HG03442 (cell line): ENCODE measurements around the gene TTC39C.
"Not testable (repeated sequence)": the region's sequence is repeated elsewhere in the genome, so short reads cannot be mapped to it uniquely, and the experiment has no call there.

Experiments used
- ATAC-seq: cut with Tn5 transposase; IDR thresholded peaks from one replicate; pipeline ENCODE4 v1.9.1; 2021; ENCODE audit warnings: mild to moderate bottlenecking, moderate library complexity; ENCODE audit not compliant: unreplicated experiment

Gene TTC39C

DNA sequence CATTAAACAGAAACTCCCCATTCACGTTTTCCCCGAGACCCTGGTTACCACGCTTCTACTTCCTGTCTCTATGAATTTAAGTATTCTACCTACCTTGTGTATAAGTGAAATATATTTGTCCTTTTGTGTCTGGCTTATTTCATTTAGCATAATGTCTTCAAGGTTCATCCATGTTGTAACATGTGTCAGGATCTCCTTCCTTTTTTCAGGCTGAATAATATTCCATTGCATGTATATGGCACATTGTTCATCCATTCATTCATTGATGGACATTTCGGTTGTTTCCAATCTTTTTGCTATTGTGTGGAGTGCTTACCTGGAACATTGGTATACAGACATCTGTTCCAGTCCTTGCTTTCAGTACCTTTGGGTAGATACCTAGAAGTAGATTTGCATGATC, 106.1 kb downstream of the TTC39C start:
- ATAC-seq, result no peak

DNA sequence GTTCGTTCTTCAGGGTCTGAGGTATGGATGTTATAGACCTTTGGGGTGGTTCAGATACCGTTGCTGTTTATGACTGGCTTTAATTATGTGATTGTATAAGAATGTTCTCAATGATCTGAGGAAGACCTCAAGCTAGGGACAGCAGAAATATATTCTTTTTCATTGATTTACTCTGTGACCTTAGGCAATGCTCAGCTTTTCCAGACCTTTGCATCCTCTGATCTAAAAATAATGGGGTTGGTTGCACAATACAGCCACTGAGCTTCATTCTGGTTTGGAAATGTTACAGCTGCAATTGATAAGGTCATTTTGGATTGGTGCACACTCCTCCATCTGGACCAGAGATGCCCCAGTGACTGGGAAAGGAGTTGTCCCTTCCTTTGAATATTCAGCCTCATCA, 107.1 kb downstream of the TTC39C start:
- no peak for ATAC-seq

DNA sequence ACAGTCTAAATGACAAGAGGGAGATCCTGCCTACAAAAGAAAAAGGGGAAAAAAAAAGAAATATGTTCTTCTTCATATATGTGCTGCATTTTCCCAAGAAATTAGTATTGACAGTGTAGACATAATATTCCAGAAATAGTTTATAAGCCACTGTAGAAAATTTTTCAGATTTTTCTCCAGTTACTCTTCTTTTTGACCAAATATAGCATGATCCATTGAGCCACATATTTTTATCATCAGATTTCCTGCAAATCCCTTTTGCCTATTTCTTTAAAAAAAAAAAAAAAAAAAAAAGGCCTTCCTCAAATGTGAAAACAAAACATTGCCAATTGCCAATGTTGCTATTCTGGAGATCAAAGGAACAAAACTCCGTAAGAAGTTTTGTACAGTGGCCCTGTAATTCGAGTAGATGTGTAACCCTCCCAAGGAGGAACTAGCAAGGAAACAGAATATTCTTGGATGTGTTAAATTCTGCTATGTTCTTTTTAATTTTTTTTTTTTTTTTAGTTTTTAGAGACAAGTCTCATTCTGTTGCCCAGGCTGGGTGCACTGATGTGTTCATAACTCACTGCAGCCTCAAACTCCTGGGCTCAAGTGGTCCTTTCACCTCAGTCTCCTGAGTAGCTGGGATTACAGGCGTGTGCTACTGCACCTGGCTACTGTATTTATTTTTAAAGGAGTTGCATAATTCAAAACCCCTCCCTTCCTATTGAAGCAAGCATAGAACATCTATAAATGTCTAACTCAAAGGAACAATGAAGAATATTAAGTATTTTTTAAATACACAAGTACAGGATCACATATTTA, 111.8 kb downstream of the TTC39C start:
- ATAC-seq, result no peak

DNA sequence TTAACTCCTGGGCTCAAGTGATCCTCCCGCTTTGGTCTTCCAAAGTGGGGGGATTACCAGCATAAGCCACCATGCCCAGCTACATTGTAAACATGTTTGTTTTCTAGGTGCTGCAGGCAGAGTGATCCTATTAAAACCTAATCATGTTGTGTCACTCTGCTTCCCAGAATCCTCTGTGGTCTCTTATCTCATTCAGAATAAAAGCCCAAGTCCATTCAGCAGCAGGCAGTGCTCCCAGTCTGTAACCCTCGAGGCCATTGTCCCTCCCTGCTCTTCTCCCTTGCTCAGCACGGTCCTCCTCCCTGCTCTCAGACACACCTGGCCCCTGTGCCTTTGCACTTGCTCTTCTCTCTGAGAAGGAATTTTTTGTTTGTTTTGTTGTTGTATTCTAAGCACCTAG, 113.2 kb downstream of the TTC39C start:
- ATAC-seq, result no peak

DNA sequence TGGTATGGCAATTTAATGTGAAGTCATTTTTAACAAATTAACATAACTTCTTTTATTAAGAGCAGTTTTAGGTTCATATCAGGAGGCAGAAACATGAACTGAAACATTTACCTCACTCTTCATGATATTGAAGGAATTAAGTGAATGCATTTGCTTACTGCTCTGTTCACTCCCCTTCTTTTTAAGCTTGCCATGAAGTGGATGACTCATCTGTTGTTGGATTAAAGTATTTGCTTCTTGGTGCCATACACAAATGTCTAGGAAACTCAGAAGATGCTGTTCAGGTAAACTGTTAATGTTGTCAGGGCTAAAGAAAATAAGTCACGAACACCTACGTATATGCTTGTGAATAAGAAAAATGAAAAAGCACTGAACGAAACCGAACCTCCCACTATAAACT, 114.1 kb downstream of the TTC39C start:
- no peak for ATAC-seq

DNA sequence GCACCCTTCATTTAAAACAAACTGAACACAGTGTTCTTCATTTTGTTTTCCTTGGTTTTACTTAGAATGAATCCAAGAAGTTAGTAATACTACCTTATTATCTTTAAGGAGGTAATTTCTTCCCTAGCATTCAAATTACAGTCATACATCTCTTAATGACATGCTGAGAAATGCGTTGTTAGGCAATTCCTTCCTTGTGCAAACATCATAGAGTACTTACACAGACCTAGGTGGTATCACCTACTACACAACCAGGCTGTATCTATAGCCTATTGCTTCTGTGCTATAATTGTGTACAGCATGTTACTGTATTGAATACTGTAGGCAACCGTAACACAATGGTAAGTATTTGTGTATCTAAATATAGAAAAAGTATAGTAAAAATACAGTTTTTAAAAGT, 115.9 kb downstream of the TTC39C start:
- no peak for ATAC-seq

DNA sequence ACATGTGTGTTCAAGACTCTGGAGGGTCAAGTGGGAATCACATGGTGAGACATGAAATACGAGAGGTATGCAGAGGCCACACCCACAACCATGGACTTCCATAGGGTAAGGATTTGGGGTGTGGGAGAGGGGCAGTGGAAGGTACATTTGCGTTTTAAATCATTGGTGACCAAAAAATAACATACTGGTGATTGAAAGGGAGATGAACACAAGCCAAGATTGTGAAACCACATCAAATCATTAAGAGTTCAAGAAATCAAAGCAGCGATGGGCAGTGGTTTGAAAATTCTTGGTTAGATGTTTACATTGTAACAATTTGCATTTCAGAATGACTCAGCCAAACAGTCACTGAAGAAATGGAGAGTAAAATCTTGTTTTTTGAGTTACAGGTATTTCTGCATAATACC, 122.4 kb downstream of the TTC39C start:
- no peak for ATAC-seq

DNA sequence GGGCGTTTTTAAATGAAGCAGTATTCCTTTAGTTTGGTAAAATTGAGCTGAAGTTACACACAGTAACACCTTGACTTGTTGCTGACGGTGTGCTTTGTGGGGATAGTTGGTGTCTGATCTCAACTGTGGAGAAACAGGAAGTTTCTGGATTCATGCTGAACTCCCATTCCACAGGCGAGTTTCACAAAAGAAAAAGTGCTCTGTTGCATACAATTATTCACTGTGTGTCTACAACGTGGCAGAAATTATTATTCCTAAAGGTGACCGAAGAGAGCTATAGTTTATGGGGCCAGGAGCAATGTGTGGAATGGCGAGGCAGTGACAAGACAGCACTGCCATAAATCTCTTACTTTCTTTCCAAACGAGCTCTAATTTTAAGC, 123.8 kb downstream of the TTC39C start:
- peak; percentile 10 for ATAC-seq

DNA sequence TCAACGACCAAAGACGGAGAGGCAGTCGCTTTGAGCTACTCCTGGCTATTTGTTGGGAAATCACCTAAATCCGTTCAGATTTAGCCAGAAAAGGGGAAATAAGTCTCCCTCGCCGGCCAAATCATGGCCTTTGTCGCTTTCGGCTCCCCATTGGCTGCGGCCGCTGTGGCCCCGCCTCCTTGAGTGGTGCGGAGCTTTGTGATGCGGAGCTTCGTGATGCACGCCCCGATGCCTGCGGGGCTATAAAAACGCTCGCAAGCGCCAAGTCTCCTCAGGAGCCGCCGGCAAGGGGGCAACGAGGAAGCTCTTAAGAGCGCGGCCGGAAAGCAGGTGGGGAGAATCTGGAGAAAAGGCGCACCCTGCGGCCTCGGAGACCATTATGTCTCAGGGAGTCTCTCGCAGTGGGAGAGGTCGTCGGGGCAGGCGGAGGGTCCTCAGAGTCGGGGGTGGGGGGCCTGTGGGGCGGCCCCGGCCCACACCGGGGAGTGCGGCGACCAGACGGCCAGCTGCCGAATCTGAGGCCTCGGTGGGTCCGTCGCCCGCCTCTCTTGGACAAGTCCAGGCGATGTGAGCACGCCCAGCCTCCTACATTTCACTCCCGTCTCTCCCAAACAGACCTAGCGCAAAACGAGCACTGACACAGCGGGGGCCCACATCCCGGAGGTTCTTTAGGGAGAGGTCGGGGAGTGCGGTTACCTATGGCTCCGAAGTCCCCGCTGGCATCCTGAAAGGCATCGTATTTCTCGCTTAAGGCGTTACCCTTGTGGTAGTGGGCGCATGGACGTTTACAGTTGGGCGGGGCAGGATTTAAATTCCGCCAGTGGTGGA, 124.4 kb downstream of the TTC39C start, which contains the start of gene CABYR:
Gene CABYR, plus strand, starts transcription at position 274 of the 828 bp plus-strand sequence. CDS start 4,053 bp downstream, outside the sequence.
- peak; percentile 87 for ATAC-seq

DNA sequence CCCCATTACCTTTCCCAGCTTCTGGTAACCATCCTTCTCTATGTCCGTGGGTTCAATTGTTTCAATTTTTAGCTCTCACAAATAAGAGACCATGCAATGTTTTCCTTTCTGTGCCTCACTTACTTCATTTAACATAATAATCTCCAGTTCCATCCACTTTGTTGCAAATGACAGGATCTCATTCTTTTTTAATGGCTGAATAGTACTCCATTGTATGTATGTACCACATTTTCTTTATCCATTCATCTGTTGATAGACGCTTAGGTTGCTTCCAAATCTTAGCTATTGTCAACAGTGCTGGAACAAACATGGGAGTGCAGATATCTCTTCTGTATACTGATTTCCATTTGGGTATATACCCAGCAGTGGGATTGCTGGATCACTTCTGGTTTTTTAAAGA, 126.1 kb downstream of the TTC39C start:
- no peak for ATAC-seq

DNA sequence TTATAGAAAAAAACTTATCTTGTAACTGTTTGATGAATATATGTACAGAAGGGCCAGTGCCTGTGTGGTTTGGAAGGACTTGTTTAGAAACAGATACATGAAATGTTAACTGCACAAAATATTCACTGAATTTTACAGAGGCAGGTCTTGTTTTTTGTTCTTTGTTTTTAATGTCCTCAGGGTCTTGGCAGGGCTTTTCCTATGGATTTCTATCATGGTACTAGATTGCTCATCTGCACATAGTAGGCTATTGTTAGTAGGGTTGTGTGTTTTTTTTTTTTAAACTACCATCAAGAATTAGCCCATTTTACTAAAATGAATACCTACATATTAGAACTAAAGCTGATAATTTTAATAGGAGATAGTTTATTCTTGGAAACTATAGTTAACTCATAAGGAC, 127.8 kb downstream of the TTC39C start:
- no peak for ATAC-seq

DNA sequence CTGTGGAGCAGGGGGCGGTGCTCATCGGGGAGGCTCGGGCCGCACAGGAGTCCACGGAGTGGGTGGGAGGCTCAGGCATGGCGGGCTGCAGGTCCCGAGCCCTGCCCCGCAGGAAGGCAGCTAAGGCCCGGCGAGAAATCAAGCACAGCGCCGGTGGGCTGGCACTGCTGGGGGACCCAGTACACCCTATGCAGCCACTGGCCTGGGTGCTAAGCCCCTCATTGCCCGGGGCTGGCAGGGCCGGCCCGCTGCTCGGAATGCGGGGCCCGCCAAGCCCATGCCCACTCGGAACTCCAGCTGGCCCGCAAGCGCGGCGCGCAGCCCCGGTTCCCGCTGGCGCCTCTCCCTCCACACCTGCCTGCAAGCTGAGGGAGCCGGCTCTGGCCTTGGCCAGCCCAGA, 135.0 kb downstream of the TTC39C start:
- not testable (repeated sequence) for ATAC-seq

DNA sequence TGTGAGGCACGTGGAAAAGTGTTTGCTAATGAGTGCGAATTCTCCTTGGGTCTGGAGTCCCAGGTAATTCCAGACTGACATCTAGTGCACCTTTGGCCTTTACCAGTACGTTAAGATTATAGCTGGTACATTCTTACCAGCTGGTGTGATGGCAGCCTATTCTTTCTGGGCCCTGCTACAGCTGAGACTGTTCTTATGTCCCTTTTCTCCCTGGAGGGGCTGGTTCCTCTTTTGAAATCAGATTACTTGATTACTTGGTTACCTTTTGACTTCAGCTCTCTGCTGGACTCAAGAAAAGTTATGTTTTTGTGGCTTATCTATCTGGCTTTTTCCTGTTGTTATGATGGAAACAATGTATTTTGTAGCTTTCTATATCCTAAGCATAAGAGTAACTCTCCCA, 138.8 kb downstream of the TTC39C start:
- ATAC-seq, result no peak

DNA sequence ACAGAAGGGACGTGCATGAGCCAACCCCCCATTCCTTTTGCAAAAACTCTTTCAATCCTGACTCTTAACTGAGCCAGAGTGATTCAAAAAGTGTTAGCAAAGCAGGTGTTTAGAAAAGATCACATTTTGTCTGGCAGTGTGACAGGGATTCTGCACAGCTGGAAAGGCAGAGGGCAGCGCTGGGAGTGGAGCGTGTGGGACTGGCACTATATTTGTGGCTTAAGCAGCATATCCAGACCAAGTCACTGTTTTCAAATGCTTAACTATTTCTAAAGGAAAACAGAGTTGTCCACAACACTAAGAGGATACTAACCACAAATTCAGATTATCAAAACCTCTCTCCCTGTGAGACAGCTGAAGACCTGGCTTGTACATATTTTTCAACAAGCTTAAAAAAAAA, 143.3 kb downstream of the TTC39C start:
- ATAC-seq, result no peak

DNA sequence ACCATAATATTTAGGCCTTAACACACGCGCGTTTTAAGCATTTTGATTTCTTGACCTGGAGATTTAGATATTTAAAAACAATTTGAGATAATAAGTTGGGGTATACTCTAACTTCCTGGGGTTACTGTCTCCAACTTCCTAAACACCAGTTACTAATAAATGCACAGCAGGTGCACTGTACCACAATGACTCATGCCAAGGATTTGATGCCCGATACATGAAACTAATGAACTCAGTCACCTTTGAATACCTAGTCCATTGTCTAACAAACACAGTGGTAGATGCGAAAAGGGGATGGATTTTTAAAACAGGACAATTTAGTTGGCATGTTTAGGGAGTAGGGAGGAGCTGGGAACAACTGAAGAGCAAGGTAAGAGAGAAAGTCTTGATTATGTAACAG, 145.5 kb downstream of the TTC39C start:
- no peak for ATAC-seq

DNA sequence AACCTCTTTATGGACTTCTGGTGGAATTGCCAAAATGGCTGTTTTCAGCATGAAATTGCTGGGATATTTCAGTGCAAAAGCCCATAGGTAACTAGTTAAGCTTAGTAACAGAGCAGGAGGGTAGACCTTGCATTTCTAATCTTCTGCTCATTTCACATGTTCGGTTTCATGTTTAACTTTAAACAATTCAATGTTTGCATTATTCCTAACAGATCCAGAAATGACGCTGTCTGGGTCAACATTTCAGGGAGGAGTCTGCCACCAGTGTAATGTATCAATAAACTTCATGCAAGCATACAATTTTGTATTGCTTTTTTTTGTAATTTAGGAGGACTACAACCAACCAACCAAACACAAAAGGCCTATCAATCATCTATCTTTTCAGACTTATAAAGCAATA, 146.8 kb downstream of the TTC39C start:
- ATAC-seq, result no peak

DNA sequence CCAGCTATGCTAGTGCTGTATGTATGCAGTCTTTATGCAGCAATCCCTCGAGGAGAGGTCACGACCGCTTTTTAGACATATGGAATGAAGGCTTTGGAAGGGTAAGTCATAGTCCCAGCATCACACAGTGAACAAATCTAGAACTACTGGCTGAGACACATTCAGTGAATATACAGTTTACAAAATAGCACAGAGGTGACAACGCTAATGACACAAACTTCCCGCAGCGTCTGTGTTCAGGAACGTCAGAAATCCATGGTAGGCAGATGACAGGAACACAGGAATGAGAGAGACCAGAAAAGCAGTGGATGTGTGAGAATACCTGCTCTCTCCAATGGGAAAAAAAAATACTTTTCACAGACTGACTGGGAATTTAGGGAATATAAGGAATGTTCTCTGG, 153.9 kb downstream of the TTC39C start:
- ATAC-seq, result no peak

DNA sequence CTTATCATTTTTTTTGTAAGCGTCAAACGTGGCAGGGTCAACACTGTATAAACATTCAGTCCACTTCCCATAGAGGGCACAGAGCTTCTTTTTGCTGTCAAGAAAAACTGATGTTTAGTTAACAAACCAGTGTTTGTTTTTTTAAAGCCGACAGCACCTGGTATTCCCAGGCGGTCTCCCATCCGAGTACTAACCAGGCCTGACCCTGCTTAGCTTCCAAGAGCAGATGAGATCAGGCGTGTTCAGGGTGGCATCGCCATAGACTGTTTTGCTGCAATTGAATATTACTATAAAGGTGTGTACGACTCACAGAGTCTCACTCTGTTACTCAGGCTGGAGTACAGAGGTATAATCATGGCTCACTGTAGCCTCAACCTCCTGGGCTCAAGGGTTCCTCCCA, 155.8 kb downstream of the TTC39C start:
- ATAC-seq, result no peak

DNA sequence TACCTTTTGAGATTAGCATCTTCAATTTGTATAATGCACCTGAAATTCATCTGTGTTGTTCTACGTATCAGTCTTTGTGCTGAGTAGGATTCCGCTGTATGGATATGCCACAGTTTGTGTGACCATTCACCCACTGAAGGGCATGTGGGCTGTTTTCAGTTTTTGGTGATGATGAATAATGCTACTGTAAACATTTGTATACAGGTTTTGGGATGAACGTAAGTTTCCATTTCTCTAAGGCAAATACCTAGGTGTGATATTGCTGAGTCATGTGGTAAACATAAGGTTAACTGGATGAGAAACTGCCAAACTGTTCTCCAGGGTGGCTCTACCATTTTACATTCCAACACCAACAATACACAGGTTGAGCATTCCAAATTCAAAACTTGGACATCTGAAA, 159.4 kb downstream of the TTC39C start:
- ATAC-seq, result no peak

DNA sequence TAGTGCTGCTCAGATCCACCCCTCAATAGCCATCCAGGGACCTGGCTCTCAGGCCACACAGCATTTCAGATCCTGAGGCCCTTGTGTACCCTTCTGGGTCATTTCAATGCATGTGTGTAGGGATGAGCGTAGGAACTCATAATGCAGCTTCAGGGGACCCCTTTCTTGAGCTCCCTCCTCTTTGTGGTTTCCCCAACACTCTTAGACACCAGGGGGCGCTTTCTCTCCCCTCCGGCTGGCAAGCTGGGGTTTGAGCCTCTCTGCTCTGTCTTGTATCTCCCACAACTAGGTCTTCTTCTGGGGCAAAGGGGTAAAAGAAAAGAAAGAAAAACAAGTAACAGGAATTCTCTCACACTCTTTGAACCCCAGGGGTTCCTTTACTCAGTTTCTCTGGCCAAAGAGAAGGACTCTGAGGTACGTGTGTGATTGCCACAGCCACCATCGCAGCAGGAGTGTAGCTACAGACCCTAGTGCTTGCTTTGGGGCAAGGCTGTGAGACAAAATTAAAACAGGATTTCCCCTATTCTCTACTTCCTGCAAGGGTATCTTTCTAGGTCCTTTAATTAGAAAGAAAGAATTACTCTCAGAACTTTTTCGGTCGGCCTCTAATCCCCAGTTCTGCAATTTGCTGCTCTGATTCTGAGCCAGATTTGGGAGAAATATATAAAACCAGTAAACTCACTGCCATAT, 162.3 kb downstream of the TTC39C start:
- ATAC-seq, result peak; percentile 83

DNA sequence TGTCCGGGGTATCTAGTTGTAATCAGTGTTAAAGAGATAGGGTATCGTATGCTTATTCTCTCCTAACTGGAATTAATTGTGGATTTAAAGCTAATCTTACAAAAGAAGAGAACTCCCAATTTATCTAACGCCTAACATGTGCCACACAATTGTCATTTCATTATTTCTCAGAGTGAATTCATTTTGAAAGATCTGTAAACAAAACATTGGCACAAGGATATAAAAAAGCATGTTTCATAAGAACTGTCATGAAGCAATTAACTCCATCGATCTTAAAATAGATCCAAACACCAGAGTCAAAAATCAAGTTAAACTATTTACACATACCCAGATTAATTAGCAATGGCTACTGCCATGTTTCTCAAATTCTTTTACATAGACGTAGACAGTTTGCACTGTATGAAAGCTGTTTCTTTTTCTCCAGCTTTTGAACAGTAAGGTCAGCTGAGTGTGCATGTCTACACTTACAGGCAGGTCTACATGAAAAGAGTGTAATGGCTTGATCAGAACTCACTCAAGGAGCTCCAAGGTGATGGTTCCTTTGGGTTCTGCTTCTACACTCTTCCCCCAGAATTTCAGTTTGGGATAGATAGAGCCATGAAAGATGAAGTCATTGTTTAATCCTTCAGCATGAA, 163.1 kb downstream of the TTC39C start:
- no peak for ATAC-seq
